Breast epithelium (tissue), 3 donors: ENCODE results near the gene MACROH2A1.

Experiments used
- CTCF ChIP-seq, 3 donors: fragments of 450-650 bp; IDR thresholded peaks; one replicate each; pipeline ENCODE4 v1.5.1; 2016 to 2017; ENCODE audit warnings: antibody characterized with exemption in 3 of 3, mild to moderate bottlenecking in 3 of 3, moderate library complexity in 3 of 3
- POLR2A ChIP-seq: fragments of 450-650 bp; IDR thresholded peaks from one replicate; pipeline ENCODE4 v1.6.1; 2016; ENCODE audit warnings: antibody characterized with exemption, mild to moderate bottlenecking, moderate library complexity
- POLR2AphosphoS5 ChIP-seq, 3 donors: sonication (generic); formaldehyde crosslinking; IDR thresholded peaks; one replicate each; pipeline ENCODE4 v1.6.1; 2017; ENCODE audit warnings: antibody characterized with exemption in 3 of 3

- TF ChIP-seq CTCF (IDR thresholded peaks at IDR 0.05) (no peak), POLR2A (no peak), POLR2AphosphoS5 (IDR thresholded peaks at IDR 0.05) (no peak)
Observed at GRCh38 chr5:135333732-135334515, 65.1 kb downstream of the MACROH2A1 start.
